Hepatic stellate cell (primary cell): ENCODE results near the gene LIMK2.

Experiments
- DNase-seq: peaks from one replicate; pipeline ENCODE4 v3.0.0; 2011; ENCODE audit warnings: low spot score

LIMK2 gene

GRCh38 chr22:31272522-31273446, 60.7 kb downstream of the LIMK2 start:
- DNase-seq: peak; percentile 79

DNA sequence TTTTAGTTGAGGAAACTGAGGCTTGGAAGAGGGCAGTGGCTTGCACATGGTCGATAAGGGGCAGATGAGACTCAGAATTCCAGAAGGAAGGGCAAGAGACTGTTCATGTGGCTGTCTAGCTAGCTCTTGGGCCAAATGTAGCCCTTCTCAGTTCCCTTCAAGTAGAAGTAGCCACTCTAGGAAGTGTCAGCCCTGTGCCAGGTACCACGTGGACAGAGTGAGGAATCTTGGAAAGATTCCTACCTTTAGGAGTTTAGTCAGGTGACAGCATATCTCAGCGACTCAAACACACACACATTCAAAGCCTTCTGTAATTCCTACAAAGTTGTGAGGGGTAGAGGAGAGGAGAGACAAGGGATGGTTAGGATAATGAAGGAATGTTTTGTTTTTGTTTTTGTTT, 61.9 kb downstream of the LIMK2 start:
- DNase-seq: no peak

- no peak for DNase-seq
These were observed 62.9 kb downstream of the LIMK2 start for GRCh38 chr22:31275018-31275417.

- DNase-seq: no peak
These were observed 63.5 kb downstream of the LIMK2 start for GRCh38 chr22:31275576-31275975.

- DNase-seq: no peak
These were observed 64.5 kb downstream of the LIMK2 start for GRCh38 chr22:31276426-31277167.

DNA sequence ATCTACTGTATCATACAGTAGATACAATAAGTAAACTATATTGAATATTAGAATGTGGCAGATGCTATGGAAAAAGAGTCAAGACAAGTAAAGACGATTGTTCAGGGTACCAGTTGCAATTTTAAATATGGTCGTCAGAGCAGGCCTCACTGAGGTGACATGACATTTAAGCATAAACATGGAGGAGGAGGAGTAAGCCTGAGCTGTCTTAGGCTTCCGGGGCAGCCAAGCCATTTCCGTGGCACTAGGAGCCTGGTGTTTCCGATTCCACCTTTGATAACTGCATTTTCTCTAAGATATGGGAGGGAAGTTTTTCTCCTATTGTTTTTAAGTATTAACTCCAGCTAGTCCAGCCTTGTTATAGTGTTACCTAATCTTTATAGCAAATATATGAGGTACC, 65.6 kb downstream of the LIMK2 start:
- no peak for DNase-seq

DNA sequence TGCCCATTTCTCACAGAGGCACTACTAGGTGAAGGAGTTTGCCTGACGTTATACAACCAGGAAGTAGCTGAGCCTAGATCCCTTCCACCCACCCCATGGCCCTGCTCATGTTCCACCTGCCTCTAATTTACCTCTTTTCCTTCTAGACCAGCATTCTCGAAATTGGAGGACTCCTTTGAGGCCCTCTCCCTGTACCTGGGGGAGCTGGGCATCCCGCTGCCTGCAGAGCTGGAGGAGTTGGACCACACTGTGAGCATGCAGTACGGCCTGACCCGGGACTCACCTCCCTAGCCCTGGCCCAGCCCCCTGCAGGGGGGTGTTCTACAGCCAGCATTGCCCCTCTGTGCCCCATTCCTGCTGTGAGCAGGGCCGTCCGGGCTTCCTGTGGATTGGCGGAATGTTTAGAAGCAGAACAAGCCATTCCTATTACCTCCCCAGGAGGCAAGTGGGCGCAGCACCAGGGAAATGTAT, 66.1 kb downstream of the LIMK2 start:
- DNase-seq: no peak

DNA sequence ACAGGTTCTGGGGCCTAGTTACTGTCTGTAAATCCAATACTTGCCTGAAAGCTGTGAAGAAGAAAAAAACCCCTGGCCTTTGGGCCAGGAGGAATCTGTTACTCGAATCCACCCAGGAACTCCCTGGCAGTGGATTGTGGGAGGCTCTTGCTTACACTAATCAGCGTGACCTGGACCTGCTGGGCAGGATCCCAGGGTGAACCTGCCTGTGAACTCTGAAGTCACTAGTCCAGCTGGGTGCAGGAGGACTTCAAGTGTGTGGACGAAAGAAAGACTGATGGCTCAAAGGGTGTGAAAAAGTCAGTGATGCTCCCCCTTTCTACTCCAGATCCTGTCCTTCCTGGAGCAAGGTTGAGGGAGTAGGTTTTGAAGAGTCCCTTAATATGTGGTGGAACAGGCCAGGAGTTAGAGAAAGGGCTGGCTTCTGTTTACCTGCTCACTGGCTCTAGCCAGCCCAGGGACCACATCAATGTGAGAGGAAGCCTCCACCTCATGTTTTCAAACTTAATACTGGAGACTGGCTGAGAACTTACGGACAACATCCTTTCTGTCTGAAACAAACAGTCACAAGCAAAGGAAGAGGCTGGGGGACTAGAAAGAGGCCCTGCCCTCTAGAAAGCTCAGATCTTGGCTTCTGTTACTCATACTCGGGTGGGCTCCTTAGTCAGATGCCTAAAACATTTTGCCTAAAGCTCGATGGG, 66.7 kb downstream of the LIMK2 start:
- no peak for DNase-seq

- DNase-seq: no peak
These were observed 67.2 kb downstream of the LIMK2 start for GRCh38 chr22:31279327-31279669.

- DNase-seq: no peak
These were observed 67.9 kb downstream of the LIMK2 start for GRCh38 chr22:31279821-31280505.

DNA sequence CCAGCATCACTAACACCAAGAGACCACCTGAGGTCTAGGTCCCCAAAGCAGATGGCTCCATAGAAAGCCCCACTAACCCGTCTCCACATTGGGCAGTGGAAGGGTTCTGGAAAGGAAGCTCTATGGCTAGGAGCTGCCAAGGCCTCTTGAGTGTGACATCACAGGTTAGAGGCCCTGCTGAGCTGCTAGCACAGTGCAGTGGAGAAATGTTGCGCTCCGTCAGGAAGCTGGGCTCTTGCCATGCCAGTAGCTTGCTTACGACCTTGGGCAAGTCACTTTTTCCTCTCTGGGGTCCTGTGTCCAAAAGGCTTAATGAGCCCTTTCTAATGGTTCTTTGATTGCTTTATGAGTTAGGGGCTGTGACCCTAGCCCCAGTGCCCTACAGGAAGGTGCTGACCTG, 69.6 kb downstream of the LIMK2 start:
- no peak for DNase-seq

GRCh38 chr22:31282748-31283468, 70.8 kb downstream of the LIMK2 start:
- DNase-seq: no peak

DNA sequence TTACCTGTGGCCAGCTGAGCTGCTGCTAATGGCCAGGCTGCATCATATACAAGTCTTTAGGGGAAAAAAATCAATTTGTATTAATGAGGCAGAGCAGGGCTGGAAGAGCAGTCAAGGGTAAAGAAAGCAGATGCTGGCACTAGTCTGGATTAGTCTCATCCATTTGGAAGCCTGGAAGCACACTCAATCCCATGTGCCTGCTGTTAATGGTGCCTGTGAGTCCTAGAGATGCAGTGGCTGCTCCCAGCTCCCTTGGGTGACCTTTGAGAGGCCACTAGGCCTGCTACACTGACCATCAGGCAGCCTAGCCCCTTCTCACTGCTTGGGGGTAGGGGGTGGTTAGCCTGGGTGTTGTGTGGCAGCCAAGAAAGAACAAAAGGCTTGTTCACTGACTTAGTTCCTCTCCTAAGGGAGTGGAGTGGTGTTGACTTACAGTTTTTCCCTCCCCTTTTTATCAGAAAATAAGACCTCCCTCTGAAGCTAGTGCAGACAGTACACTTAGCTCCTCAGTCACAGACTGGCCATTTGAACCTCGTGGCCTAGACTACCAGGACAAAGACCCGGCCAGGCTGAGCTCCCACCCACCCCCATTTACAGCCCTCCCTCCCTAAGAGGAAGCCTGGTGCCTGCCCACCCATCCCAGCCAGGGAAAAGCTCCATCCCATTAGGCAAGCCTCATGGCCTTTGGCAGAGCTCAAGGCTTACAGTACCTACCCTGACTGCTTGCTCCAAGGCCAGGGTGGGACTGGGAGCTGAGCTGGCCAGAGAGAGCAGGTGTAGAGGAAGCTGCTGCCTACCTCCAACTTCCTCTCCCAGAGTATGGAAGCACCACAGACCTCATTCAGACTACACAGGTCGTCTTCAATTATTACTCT, 72.4 kb downstream of the LIMK2 start:
- DNase-seq: no peak

DNA sequence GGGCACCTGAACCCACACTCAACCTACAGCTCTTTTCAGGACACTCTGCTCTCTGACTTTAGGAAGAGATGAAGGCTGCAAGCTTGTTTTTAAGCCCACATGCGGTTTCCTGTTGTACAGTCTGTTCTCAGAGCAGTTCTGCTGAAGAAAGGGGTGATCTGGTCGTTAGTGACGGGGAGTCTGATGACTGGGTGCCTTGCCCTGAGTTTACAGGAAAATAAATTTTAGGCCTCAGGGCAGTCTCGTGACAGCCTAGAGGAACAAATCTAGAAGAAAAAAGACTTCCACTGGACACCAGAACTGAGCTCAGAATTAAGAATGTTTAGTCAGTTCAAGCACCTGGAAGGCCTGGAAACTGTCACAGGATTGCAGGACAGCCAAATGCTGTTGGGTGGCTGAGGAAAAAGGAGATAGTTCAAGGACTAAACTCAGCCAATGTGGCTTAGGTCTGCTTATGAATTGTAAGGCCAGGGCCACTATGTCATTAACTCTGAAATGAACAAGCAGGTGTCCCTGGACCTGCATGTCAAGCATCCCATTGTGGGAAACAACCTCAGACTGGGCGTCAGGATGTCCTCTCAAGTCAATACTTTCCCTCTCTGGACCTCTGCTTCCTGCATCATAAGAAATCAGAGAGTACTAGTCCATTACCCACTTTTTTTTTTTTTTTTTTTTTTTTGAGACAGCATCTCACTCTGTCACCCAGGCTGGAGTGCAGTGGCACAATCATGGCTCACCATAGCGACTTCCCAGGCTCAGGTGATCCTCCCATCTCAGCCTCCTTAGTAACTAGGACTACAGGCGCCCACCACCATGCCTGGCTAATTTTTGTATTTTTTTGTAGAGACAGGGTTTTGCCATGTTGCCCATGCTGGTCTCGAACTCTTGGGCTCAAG, 74.5 kb downstream of the LIMK2 start:
- no peak for DNase-seq

- no peak for DNase-seq
These were observed 75.9 kb downstream of the LIMK2 start for GRCh38 chr22:31287818-31288495.

GRCh38 chr22:31288496-31289240, 76.6 kb downstream of the LIMK2 start:
- DNase-seq: no peak

GRCh38 chr22:31289344-31289743, 77.2 kb downstream of the LIMK2 start:
- no peak for DNase-seq
